ENCODE results near the gene RAD51AP2. TPM values are rescaled to one million over a fixed set of nuclear protein-coding genes. Genes with fewer than 3 reads are reported as not detected.

Gene RAD51AP2
- total RNA-seq, 4 donors from 2014 or later = not detected

GRCh38 chr2:17541531-17541950 lies 23.3 kb upstream of the RAD51AP2 start:
- TF ChIP-seq, protein P1, sequence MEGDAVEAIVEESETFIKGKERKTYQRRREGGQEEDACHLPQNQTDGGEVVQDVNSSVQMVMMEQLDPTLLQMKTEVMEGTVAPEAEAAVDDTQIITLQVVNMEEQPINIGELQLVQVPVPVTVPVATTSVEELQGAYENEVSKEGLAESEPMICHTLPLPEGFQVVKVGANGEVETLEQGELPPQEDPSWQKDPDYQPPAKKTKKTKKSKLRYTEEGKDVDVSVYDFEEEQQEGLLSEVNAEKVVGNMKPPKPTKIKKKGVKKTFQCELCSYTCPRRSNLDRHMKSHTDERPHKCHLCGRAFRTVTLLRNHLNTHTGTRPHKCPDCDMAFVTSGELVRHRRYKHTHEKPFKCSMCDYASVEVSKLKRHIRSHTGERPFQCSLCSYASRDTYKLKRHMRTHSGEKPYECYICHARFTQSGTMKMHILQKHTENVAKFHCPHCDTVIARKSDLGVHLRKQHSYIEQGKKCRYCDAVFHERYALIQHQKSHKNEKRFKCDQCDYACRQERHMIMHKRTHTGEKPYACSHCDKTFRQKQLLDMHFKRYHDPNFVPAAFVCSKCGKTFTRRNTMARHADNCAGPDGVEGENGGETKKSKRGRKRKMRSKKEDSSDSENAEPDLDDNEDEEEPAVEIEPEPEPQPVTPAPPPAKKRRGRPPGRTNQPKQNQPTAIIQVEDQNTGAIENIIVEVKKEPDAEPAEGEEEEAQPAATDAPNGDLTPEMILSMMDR (IDR thresholded peaks at IDR 0.05) = no peak
- ATAC-seq (ENCODE audit: low FRiP score) (no peak), DNase-seq (ENCODE audit: low spot score) (no peak)

- DNase-seq (ENCODE audit: low spot score) (no peak), ATAC-seq (ENCODE audit: low FRiP score) (peak; percentile 11)
- TF ChIP-seq, protein P1 (IDR thresholded peaks at IDR 0.05) = no peak
These were observed 22.7 kb upstream of the RAD51AP2 start for GRCh38 chr2:17540813-17541530.

DNA sequence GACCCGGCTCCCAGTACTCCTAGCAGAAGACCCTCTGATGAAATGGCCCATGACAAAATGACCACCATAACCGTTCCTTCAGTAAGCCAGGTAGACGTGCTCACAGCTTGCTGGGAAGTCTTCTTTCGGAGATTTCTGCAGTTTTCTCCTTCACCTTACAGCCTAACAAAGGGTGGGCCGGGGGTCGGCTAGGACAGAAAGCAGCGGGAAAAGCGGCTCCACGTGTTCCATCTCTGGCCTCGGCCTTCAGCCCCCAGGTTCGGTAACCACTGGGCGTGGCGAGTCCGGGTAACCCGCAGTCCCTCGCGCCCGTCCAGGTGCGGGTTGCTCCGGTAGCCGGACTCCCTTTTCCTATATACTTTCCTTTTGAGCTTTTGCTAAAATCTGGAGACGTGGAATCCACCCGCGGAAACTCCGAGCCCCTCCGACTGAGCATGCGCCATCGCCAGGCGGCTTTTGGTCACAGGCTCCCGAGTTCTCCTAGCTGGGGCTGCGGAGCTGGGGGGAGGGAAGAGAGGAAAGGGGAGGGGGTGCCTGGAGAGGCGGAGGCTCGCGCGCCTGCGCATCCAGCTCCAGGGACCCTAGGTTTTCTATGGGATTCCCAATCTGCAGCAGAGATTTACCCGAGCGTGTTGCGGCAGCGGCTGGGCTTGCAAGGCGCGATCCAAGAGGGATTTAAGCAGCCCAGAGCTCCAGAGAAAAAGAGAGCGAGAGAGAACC lies 22.0 kb upstream of the RAD51AP2 start, which contains the start of gene VSNL1:
Gene VSNL1, plus strand, starts transcription at position 604 of the 720 bp plus-strand sequence. CDS start 51,379 bp downstream, outside the sequence.
- TF ChIP-seq, protein P1 (IDR thresholded peaks at IDR 0.05) = no peak
- no peak for DNase-seq (ENCODE audit: low spot score)
- ATAC-seq (ENCODE audit: low FRiP score) = peak; percentile 81

- DNase-seq (ENCODE audit: low spot score) = no peak
- TF ChIP-seq, protein P1 (IDR thresholded peaks at IDR 0.05) = no peak
- ATAC-seq (ENCODE audit: low FRiP score) = no peak
These were observed 21.4 kb upstream of the RAD51AP2 start for GRCh38 chr2:17539611-17540092.

DNA sequence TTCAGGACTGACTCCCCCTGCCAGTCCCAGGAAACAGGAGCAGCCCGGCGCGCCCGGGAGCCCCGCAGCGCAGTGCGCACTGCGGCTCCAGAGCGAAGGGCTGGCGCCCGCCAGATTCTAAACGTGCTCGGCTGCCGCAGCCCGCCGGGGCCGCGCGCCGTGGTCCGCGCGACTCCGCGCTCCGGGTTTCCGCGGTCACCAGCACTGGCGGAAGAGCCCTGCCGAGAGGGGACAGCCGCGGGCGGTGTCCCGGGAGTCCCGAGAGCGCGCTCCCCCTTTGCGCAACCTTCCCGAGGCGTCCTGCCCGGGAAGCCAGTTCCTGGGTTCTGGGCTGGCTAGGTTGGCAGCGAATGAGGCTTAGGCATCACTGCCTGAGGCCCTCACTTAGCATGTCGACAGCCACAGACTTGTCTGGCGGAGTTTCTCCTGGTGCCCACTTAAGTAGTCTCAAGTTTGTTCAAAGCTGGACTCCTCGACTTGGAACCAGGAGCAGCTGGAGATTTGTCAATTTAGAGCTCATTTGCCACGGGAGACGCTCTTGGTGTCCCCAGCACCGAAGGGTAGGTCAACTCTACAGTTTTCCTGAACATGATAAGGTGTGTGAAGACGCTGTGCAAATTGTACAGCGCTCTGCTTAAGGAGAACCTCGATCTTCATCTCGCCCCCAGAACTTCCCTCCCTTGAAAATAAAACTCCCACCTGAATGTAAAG lies 20.8 kb upstream of the RAD51AP2 start:
- ATAC-seq (ENCODE audit: low FRiP score) (peak; percentile 70), DNase-seq (ENCODE audit: low spot score) (no peak)
- TF ChIP-seq, protein P1 (IDR thresholded peaks at IDR 0.05) = no peak

- ATAC-seq (ENCODE audit: low FRiP score) (peak; percentile 25), DNase-seq (ENCODE audit: low spot score) (no peak)
- TF ChIP-seq, protein P1 (IDR thresholded peaks at IDR 0.05) = no peak
These were observed 20.0 kb upstream of the RAD51AP2 start for GRCh38 chr2:17538022-17538843.
